ENCODE data around the gene CARM1. TPM values are rescaled to one million over a fixed set of nuclear protein-coding genes. Genes with fewer than 3 reads are reported as not detected.

Gene CARM1
- polyA plus RNA-seq, 2 of the 4 experiments (the other 2 are of a cell fraction) = 15.2 to 32.2 TPM

GRCh38 chr19:10830370-10830769 lies 41.0 kb upstream of the CARM1 start:
- WGBS (ENCODE audit: missing lambda C conversion rate) = 94% methylated on average over 7 of the region's 7 CpGs
- no peaks in the 10 kb centered on the region for H3K9me3 ChIP-seq
- TF ChIP-seq, protein P1, sequence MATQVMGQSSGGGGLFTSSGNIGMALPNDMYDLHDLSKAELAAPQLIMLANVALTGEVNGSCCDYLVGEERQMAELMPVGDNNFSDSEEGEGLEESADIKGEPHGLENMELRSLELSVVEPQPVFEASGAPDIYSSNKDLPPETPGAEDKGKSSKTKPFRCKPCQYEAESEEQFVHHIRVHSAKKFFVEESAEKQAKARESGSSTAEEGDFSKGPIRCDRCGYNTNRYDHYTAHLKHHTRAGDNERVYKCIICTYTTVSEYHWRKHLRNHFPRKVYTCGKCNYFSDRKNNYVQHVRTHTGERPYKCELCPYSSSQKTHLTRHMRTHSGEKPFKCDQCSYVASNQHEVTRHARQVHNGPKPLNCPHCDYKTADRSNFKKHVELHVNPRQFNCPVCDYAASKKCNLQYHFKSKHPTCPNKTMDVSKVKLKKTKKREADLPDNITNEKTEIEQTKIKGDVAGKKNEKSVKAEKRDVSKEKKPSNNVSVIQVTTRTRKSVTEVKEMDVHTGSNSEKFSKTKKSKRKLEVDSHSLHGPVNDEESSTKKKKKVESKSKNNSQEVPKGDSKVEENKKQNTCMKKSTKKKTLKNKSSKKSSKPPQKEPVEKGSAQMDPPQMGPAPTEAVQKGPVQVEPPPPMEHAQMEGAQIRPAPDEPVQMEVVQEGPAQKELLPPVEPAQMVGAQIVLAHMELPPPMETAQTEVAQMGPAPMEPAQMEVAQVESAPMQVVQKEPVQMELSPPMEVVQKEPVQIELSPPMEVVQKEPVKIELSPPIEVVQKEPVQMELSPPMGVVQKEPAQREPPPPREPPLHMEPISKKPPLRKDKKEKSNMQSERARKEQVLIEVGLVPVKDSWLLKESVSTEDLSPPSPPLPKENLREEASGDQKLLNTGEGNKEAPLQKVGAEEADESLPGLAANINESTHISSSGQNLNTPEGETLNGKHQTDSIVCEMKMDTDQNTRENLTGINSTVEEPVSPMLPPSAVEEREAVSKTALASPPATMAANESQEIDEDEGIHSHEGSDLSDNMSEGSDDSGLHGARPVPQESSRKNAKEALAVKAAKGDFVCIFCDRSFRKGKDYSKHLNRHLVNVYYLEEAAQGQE (IDR thresholded peaks at IDR 0.05) = no peak
- TF ChIP-seq BHLHE40 (IDR thresholded peaks at IDR 0.05; ENCODE audit: low read depth, low read length) = no peak
- TF ChIP-seq TFCP2L1 (CRISPR knock-in tag; IDR thresholded peaks at IDR 0.05) = no peak
- TF ChIP-seq CBX2 (IDR thresholded peaks at IDR 0.05; ENCODE audit: borderline replicate concordance, low read depth) = no peak
- TF ChIP-seq, protein P2, sequence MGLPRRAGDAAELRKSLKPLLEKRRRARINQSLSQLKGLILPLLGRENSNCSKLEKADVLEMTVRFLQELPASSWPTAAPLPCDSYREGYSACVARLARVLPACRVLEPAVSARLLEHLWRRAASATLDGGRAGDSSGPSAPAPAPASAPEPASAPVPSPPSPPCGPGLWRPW (IDR thresholded peaks at IDR 0.05) = no peak
- no peak for TF ChIP-seq ZC3H11A (IDR thresholded peaks at IDR 0.05)
- no peak for TF ChIP-seq JUNB (IDR thresholded peaks at IDR 0.05)
- no peak for TF ChIP-seq FOSB (CRISPR knock-in tag; IDR thresholded peaks at IDR 0.05)
- TF ChIP-seq KDM5A (IDR thresholded peaks at IDR 0.05) = no peak
- no peak for TF ChIP-seq NPAS2 (CRISPR knock-in tag; IDR thresholded peaks at IDR 0.05; ENCODE audit: borderline replicate concordance)
- POLR2A ChIA-PET = no interaction called here
- no peak overlapping the region for H3K4me3 ChIP-seq
- no peak overlapping the region for H3K27ac ChIP-seq
- H3K4me2 ChIP-seq = no peak overlapping the region
- CTCF ChIA-PET = interaction anchor here (0.6 to 4.7 kb wide), 5 partner anchors 16 to 417 kb away, joined by 3 to 21 read pairs (median 4); partner anchors contain the start of gene DNM2
- DNase-seq (ENCODE audit: low read depth in 1 of 2, low spot score in 1 of 2) (no peak), FAIRE-seq (no peak), ATAC-seq (no peak)
- H3K4me1 ChIP-seq = peaks cover 3% of the 10 kb centered on the region; the same call in 1 of the 3 replicates

DNA sequence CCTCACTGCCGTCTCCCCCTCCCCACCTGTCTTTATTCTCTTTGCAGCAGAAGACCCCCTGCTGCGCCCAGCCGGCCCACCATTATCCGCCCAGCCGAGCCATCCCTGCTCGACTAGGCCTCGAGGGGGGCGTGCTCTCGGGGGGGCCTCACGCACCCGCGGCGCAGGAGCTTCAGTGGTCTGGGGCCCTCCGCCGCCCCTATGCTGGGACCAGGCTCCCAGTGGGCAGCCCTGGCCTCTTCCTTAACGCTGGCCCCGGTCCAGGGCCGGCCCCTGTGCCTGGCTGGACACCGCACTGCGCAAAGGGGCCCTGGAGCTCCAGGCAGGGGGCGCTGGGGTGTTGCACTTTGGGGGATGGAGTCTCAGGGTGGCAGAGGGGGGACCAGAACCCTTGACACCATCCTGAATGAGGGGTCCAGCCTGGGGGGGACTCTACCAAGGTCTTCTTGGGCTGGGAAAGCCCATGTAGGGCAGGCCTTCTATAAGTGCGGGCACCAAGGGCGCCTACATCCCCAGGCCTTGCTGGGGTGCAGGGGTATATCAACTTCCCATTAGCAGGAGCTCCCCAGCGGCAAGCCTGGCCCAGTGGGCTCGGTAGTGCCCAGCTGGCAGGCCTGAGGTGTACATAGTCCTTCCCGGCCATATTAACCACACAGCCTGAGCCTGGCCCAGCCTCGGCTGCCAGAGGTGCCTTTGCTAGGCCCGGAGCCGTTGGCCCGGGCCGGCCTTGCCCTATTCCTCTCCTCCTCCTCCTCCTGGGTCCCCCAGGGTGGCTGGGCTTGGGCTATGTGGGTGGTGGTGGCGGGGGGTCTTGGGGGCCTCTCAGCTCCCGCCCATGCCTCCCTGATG lies 40.2 kb upstream of the CARM1 start:
- no peak for FAIRE-seq

More for the DNA sequence above, 40.2 kb upstream of the CARM1 start:
- H3K4me3 ChIP-seq = no peak overlapping the region
- ATAC-seq = no peak
- DNase-seq (ENCODE audit: low read depth in 1 of 2, low spot score in 1 of 2) = no peak
- WGBS (ENCODE audit: missing lambda C conversion rate) = 94% methylated on average over 10 of the region's 33 CpGs
- no peak overlapping the region for H3K27ac ChIP-seq
- H3K4me2 ChIP-seq = no peak overlapping the region
- ChIA-PET POLR2A (no interaction called here), CTCF (interaction anchor here (1.2 to 4.7 kb wide), 2 partner anchors 33 to 113 kb away, joined by 6 to 21 read pairs; partner anchors contain the start of gene DNM2)
- H3K9me3 ChIP-seq = no peaks in the 10 kb centered on the region
- TF ChIP-seq KDM5A (IDR thresholded peaks at IDR 0.05) (no peak), BHLHE40 (IDR thresholded peaks at IDR 0.05; ENCODE audit: low read depth, low read length) (no peak), EHF (CRISPR knock-in tag; IDR thresholded peaks at IDR 0.05) (no peak), POLR2AphosphoS2 (conservative IDR thresholded peaks at IDR 0.05; ENCODE audit: low read length) (no peak), CHD4 (IDR thresholded peaks at IDR 0.05; ENCODE audit: borderline replicate concordance) (no peak), USF2 (IDR thresholded peaks at IDR 0.05) (no peak), ZNF302 (CRISPR knock-in tag; IDR thresholded peaks at IDR 0.05) (no peak), ATOH8 (CRISPR knock-in tag; IDR thresholded peaks at IDR 0.05; ENCODE audit: low read depth) (no peak), NFE2L2 (conservative IDR thresholded peaks at IDR 0.05; ENCODE audit: low read length) (no peak), E2F6 (IDR thresholded peaks at IDR 0.05; ENCODE audit: borderline replicate concordance, low read depth) (no peak), RAD21 (conservative IDR thresholded peaks at IDR 0.05 in 1 of 2, IDR thresholded peaks at IDR 0.05 in 1 of 2) (no peak), FOSB (CRISPR knock-in tag; IDR thresholded peaks at IDR 0.05) (no peak), SREBF2 (IDR thresholded peaks at IDR 0.05) (no peak), ELK1 (IDR thresholded peaks at IDR 0.05; ENCODE audit: low read depth, low read length) (no peak), KDM1A (IDR thresholded peaks at IDR 0.05; ENCODE audit: low read depth) (no peak), PBX3 (IDR thresholded peaks at IDR 0.05) (no peak)
- H3K4me1 ChIP-seq = peaks cover 3% of the 10 kb centered on the region; the same call in 1 of the 3 replicates

Measured in A549 (cell line).